Right atrium auricular region (tissue), 2 donors: ENCODE data around the gene NDUFS8. TPM values are rescaled to one million over a fixed set of nuclear protein-coding genes. Genes with fewer than 3 reads are reported as not detected.

Source experiments
- DNase-seq: peaks from one replicate; pipeline ENCODE4 v3.0.0-alpha.2; 2019; ENCODE audit warnings: low spot score
- H3K27ac ChIP-seq, 2 donors: fragments of 200-600 bp; sonication (generic); 1 replicate in 1 of 2; 2 replicates in 1 of 2; pipeline ENCODE4 v1.5.1; 2016 to 2019
- H3K27me3 ChIP-seq, 2 donors: fragments of 200-600 bp; sonication (generic); one replicate each; pipeline versions ENCODE4 v1.5.1 to v1.6.0; 2017 to 2019
- H3K36me3 ChIP-seq: fragments of 200-600 bp; sonication (generic); one replicate; pipeline ENCODE4 v1.5.1; 2016
- H3K4me1 ChIP-seq, 2 donors: fragments of 200-600 bp; sonication (generic); one replicate each; pipeline versions ENCODE4 v1.5.1 to v1.6.0; 2017 to 2019
- H3K4me3 ChIP-seq, 2 donors: fragments of 200-600 bp; sonication (generic); 1 replicate in 1 of 2; 2 replicates in 1 of 2; pipeline ENCODE4 v1.5.1; 2017 to 2019; ENCODE audit warnings: mild to moderate bottlenecking in 1 of 2, moderate library complexity in 1 of 2
- H3K9me3 ChIP-seq, 2 donors: fragments of 200-600 bp; sonication (generic); one replicate each; pipeline ENCODE4 v1.5.1; 2019
- total RNA-seq, 2 donors: library from RNA; depleted of rRNA; stranded (reverse); fragments of >200 nt; gene quantifications; one replicate each; pipeline ENCODE4 v1.1.0, GENCODE V29; 2016
- TF ChIP-seq, protein P1 (sequence below), 2 donors: fragments of 200-600 bp; sonication (generic); IDR thresholded peaks; one replicate each; pipeline ENCODE4 v1.5.1; 2019; ENCODE audit warnings: antibody characterized with exemption in 2 of 2

The NDUFS8 gene
- total RNA-seq, 2 donors from 2014 or later: 436 to 568 TPM

DNA sequence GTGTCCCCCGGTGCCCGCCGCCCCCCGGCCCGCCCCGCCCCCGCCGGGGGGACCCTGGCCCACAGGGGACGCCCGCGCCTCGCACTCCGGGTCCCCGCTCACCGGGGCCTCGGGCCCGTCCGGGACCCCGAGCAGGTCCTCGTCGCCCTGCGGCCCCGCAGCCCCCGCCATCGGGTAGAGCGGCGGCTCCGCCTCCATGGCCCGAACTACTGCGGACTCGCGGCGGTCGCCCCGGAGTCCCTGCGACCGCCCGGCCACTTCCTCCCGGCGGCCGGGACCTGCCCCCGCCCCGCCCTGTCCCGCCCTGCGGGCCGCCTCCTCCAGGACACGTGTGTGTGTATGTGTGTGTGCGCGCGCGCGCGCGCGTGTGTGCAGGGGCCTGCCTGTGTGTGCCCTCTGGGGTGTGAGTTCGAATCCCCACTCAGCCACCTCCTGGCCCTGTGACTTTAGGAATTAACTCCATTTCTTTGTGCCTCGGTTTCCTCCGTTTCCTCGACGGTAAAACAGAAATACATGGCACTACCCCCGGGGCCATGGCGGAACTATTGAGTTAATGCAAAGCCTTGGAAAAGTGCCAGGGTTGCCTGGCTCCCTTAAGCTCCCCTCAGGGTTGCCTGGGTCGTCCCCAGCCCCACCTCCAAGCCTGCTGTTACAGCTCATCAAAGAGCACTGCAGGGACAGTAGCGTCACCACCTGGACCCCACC, 26.5 kb upstream of the NDUFS8 start, which contains the start of gene UNC93B1:
Gene UNC93B1, minus strand, starts transcription at position 252 of the 705 bp plus-strand sequence. Its CDS starts 54 bp downstream, at position 198.
- Histone ChIP-seq H3K27ac (peak within 1 kb of the TSS; percentile 64), H3K9me3 (no peaks in the 10 kb centered on the region), H3K4me3 (peak within 1 kb of the TSS; percentile 64 to 73), H3K27me3 (no peaks in the 10 kb centered on the region), H3K4me1 (peaks cover 0 to 17% of the 10 kb centered on the region in 2 donors), H3K36me3 (no peaks in the 10 kb centered on the region)
- peak; percentile 89 for DNase-seq
- TF ChIP-seq, protein P1, sequence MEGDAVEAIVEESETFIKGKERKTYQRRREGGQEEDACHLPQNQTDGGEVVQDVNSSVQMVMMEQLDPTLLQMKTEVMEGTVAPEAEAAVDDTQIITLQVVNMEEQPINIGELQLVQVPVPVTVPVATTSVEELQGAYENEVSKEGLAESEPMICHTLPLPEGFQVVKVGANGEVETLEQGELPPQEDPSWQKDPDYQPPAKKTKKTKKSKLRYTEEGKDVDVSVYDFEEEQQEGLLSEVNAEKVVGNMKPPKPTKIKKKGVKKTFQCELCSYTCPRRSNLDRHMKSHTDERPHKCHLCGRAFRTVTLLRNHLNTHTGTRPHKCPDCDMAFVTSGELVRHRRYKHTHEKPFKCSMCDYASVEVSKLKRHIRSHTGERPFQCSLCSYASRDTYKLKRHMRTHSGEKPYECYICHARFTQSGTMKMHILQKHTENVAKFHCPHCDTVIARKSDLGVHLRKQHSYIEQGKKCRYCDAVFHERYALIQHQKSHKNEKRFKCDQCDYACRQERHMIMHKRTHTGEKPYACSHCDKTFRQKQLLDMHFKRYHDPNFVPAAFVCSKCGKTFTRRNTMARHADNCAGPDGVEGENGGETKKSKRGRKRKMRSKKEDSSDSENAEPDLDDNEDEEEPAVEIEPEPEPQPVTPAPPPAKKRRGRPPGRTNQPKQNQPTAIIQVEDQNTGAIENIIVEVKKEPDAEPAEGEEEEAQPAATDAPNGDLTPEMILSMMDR (IDR thresholded peaks at IDR 0.05): no peak

DNA sequence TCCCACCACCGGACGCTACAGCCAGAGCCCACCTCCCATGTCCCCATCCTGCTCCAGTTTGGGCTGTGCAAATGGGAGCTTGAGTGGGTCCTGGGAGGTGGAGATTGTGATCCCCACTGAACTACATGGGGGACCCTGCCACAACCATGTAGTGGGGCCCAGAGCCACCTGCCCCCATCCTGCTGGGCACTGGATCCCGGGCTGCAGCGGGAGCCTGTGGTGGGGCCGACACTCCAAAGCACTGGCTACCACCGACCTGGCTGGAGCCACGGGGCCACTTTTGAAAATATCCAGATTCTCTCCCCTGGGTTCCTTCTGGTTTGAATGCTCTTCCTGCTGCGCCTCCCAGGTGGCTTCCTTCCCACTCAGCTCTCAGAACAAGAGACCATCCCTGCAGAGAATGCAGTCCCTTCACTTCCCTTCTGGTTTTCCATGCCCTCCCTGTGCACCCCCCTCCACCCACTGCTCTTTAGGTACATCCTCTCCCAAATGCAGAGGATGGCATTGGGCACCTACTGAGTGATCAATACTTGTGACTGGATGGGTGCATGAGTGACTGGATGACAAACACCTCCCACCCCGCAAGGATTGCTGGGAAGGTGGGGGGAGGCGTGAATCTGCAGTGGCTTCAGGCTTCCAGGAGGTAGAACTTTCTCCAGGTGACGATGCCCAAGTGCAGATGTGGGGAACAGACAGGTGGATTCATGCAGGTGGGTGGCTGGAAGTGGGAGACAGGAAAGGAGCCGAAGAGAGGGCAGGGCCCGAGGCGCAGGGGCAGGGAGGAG, 25.7 kb upstream of the NDUFS8 start:
- Histone ChIP-seq H3K36me3 (no peaks in the 10 kb centered on the region), H3K27ac (no peak overlapping the region), H3K4me1 (peaks cover 0 to 24% of the 10 kb centered on the region in 2 donors), H3K27me3 (no peaks in the 10 kb centered on the region), H3K4me3 (peak overlapping the region in 1 of 2 donors; percentile 73), H3K9me3 (no peaks in the 10 kb centered on the region)
- no peak for DNase-seq
- TF ChIP-seq, protein P1 (IDR thresholded peaks at IDR 0.05): no peak

DNA sequence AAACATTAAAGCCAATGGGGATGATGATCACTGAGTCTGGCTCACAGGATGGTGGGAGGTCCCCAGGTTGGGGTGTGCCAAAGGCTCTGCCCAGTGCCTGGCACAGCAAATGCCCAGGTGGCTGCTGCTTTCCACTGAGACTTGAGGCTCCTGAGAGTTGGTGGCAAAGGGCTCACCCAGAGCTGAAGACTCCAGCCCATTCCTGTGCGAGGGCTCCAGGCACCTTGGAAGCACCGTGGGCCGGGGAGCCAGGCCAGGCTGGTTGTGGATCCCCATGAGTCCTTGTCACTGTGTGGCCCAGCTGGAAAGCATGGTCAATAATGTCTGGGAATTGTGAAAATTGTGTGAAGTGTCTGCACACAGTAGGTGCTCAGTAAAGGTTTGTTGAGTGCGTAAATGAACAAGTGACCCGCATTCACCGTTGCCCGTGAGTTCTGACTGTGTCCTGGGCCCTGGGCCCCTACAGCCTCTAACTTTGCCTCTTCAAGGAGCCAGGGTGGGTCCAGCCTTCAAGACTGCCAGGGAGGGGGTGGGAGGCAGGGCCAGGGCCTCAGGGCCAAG, 23.8 kb upstream of the NDUFS8 start:
- H3K4me1 ChIP-seq: peaks cover 0 to 43% of the 10 kb centered on the region in 2 donors

DNA sequence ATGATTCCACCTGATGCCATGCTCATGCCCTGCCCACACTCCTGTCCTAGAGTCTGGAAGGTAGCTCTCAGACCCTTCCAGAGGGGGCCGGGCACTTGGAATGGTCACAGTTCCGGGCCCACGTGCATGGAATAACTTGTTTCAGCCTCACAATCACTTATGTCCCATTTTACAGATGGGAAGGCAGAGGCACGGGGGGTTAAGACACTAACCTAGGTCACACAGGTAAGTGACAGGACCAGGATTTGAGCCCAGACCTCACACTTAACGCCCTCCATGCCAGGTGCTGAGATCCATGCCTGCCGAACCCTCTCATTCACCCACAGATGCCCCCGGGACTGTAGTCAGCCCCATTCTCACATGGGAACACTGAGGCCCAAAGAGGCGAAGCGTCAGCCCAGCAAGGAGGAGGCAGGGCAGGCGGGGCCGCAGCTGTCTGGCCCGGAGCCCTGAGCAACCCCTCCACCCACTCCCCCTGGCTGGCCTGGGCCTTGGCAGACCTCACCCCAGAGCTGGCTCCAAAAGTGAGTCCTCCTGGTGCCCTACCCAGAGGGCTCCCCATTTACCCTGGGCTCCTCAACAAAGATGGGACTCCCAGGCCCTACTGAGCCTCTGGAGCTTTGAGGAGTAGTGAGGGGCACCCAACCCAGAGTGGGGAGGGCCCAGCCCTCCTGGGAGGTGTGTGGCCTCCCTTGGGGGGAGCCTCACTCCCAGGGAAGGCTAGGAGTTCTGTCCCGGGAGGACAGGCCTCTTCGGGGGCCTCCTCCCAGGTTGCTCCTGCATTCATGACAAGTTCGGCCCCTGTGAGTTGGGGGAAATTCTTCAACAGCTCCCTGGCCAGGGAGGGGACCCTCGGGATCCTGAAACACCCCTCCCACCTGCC, 22.7 kb upstream of the NDUFS8 start:
- no peak overlapping the region for H3K27ac ChIP-seq
- no peaks in the 10 kb centered on the region for H3K36me3 ChIP-seq
- no peaks in the 10 kb centered on the region for H3K27me3 ChIP-seq
- no peak for DNase-seq
- H3K4me3 ChIP-seq: no peak overlapping the region
- peaks cover 0 to 43% of the 10 kb centered on the region in 2 donors for H3K4me1 ChIP-seq
- TF ChIP-seq, protein P1 (IDR thresholded peaks at IDR 0.05): no peak
- H3K9me3 ChIP-seq: no peaks in the 10 kb centered on the region

More for the DNA sequence above, 23.8 kb upstream of the NDUFS8 start:
- Histone ChIP-seq H3K4me3 (no peak overlapping the region), H3K27ac (no peak overlapping the region), H3K9me3 (no peaks in the 10 kb centered on the region), H3K36me3 (no peaks in the 10 kb centered on the region), H3K27me3 (no peaks in the 10 kb centered on the region)
- TF ChIP-seq, protein P1 (IDR thresholded peaks at IDR 0.05): no peak
- DNase-seq: no peak
